T-helper 2 cell (primary cell): ENCODE data around the gene MYH15.
A peak's percentile ranks its signal among the peaks of the same experiment; 100 is the strongest.

ENCODE experiments used
- DNase-seq, 5 experiments: peaks; one replicate each; pipeline versions ENCODE4 v3.0.0 to v3.0.0-alpha.2; 2012 to 2022

Gene MYH15

GRCh38 chr3:108412121-108412750 is 98.2 kb downstream of the MYH15 start:
- DNase-seq = no peak

GRCh38 chr3:108410531-108410984 is 99.8 kb downstream of the MYH15 start:
- DNase-seq = no peak

GRCh38 chr3:108409800-108410178 is 100.6 kb downstream of the MYH15 start:
- DNase-seq = no peak

GRCh38 chr3:108408883-108409799 is 101.3 kb downstream of the MYH15 start:
- DNase-seq = no peak

GRCh38 chr3:108407886-108408285 is 102.5 kb downstream of the MYH15 start:
- no peak for DNase-seq

GRCh38 chr3:108406661-108407206 is 103.7 kb downstream of the MYH15 start:
- peak in 1 of 5 experiments; percentile 70 for DNase-seq

GRCh38 chr3:108406063-108406660 is 104.2 kb downstream of the MYH15 start:
- no peak for DNase-seq

- no peak for DNase-seq
Measured at GRCh38 chr3:108404368-108404767, 106.0 kb downstream of the MYH15 start.

- no peak for DNase-seq
Measured at GRCh38 chr3:108403686-108404345, 106.6 kb downstream of the MYH15 start.

- no peak for DNase-seq
Measured at GRCh38 chr3:108403198-108403597, 107.2 kb downstream of the MYH15 start.

GRCh38 chr3:108401836-108402235 is 108.6 kb downstream of the MYH15 start:
- DNase-seq = no peak

GRCh38 chr3:108398510-108398909 is 111.9 kb downstream of the MYH15 start:
- no peak for DNase-seq

GRCh38 chr3:108396336-108396735 is 114.1 kb downstream of the MYH15 start:
- DNase-seq = no peak

- DNase-seq = no peak
Measured at GRCh38 chr3:108394563-108394962, 115.8 kb downstream of the MYH15 start.

- no peak for DNase-seq
Measured at GRCh38 chr3:108394016-108394415, 116.4 kb downstream of the MYH15 start.

GRCh38 chr3:108393128-108393900 is 117.1 kb downstream of the MYH15 start:
- no peak for DNase-seq

- DNase-seq = no peak
Measured at GRCh38 chr3:108391917-108392593, 118.3 kb downstream of the MYH15 start.

GRCh38 chr3:108389372-108389771 is 121.0 kb downstream of the MYH15 start:
- DNase-seq = peak in 1 of 5 experiments; percentile 17

- DNase-seq = peak in 1 of 5 experiments; percentile 39
Measured at GRCh38 chr3:108388136-108389132, 122.0 kb downstream of the MYH15 start.

- peak in 1 of 5 experiments; percentile 41 for DNase-seq
Measured at GRCh38 chr3:108387063-108387462, 123.3 kb downstream of the MYH15 start.
